Mesenchymal stem cell (in vitro differentiated cells and primary cell): ENCODE measurements around the gene ATP12A. TPM values are rescaled to one million over a fixed set of nuclear protein-coding genes. Genes with fewer than 3 reads are reported as not detected.

Experiments
- DNase-seq: peaks from one replicate; pipeline ENCODE4 v3.0.0-alpha.2; 2013
- H2AFZ ChIP-seq: one replicate; pipeline ENCODE4 v1.6.1; 2013; ENCODE audit warnings: low read depth, mild to moderate bottlenecking, control low read depth, inconsistent platforms, low read length, moderate library complexity
- H2AK5ac ChIP-seq: 2 replicates; pipeline ENCODE4 v1.6.1; 2013; ENCODE audit warnings: low read length, moderate library complexity, mild to moderate bottlenecking, inconsistent platforms; ENCODE audit not compliant: severe bottlenecking
- H2BK120ac ChIP-seq: one replicate; pipeline ENCODE4 v1.6.1; 2013; ENCODE audit warnings: low read depth, mild to moderate bottlenecking, inconsistent platforms, low read length, moderate library complexity
- H2BK12ac ChIP-seq, 2 experiments: one replicate each; pipeline ENCODE4 v1.6.1; 2013; ENCODE audit warnings: inconsistent platforms in 2 of 2, low read length in 2 of 2, mild to moderate bottlenecking in 2 of 2, moderate library complexity in 2 of 2, control low read depth in 1 of 2
- H2BK15ac ChIP-seq: one replicate; pipeline ENCODE4 v1.6.1; 2013; ENCODE audit warnings: mild to moderate bottlenecking, low read depth, inconsistent platforms; ENCODE audit not compliant: poor library complexity, severe bottlenecking
- H2BK5ac ChIP-seq: 2 replicates; pipeline ENCODE4 v1.6.1; 2013; ENCODE audit warnings: low read depth, mild to moderate bottlenecking, low read length, control low read depth, inconsistent platforms; ENCODE audit not compliant: poor library complexity, severe bottlenecking
- H3K14ac ChIP-seq, 2 experiments: one replicate each; pipeline ENCODE4 v1.6.1; 2013; ENCODE audit warnings: inconsistent platforms in 2 of 2, low read length in 2 of 2, control low read depth in 1 of 2, mild to moderate bottlenecking in 1 of 2, moderate library complexity in 1 of 2
- H3K18ac ChIP-seq, 2 experiments: one replicate each; pipeline ENCODE4 v1.6.1; 2013; ENCODE audit warnings: inconsistent platforms in 2 of 2, low read length in 2 of 2, control low read depth in 1 of 2, low read depth in 1 of 2, mild to moderate bottlenecking in 1 of 2
- H3K23ac ChIP-seq, 2 experiments: one replicate each; pipeline ENCODE4 v1.6.1; 2013; ENCODE audit warnings: inconsistent platforms in 2 of 2, low read length in 2 of 2, mild to moderate bottlenecking in 2 of 2, moderate library complexity in 2 of 2, control low read depth in 1 of 2
- H3K27ac ChIP-seq: 2 replicates; pipeline ENCODE4 v1.5.1; 2013; ENCODE audit warnings: mild to moderate bottlenecking, moderate library complexity, low read length, control low read depth, inconsistent platforms; ENCODE audit not compliant: poor library complexity, severe bottlenecking
- H3K27me3 ChIP-seq, 2 experiments: 2 replicates each; pipeline versions ENCODE4 v1.6.1 to v1.7.0; 2013; ENCODE audit warnings: low read length in 2 of 2, mild to moderate bottlenecking in 2 of 2, moderate library complexity in 2 of 2, control low read depth in 1 of 2, inconsistent platforms in 1 of 2; ENCODE audit not compliant: control insufficient read depth in 1 of 2, insufficient read depth in 1 of 2
- H3K36me3 ChIP-seq, 2 experiments: 2 replicates each; pipeline versions ENCODE4 v1.6.1 to v1.7.0; 2013; ENCODE audit warnings: low read length in 2 of 2, control low read depth in 1 of 2, inconsistent platforms in 1 of 2, low read depth in 1 of 2, mild to moderate bottlenecking in 1 of 2; ENCODE audit not compliant: insufficient read depth in 2 of 2, control insufficient read depth in 1 of 2
- H3K4ac ChIP-seq, 2 experiments: one replicate each; pipeline ENCODE4 v1.6.1; 2013; ENCODE audit warnings: inconsistent platforms in 2 of 2, low read length in 2 of 2, mild to moderate bottlenecking in 2 of 2, moderate library complexity in 2 of 2, control low read depth in 1 of 2, low read depth in 1 of 2
- H3K4me1 ChIP-seq: 2 replicates; pipeline ENCODE4 v1.6.1; 2013; ENCODE audit warnings: low read depth, low read length, control low read depth; ENCODE audit not compliant: control insufficient read depth, insufficient read depth
- H3K4me2 ChIP-seq: 2 replicates; pipeline ENCODE4 v1.6.1; 2013; ENCODE audit warnings: low read length, mild to moderate bottlenecking, inconsistent platforms; ENCODE audit not compliant: poor library complexity, severe bottlenecking
- H3K4me3 ChIP-seq, 2 experiments: 2 replicates each; pipeline versions ENCODE4 v1.5.1 to v1.7.0; 2013; ENCODE audit warnings: low read length in 2 of 2, mild to moderate bottlenecking in 2 of 2, control low read depth in 1 of 2, low read depth in 1 of 2; ENCODE audit not compliant: insufficient read depth in 1 of 2
- H3K79me1 ChIP-seq: replicated peaks from 2 replicates; pipeline ENCODE4 v1.6.1; 2013; ENCODE audit warnings: mild to moderate bottlenecking, control low read depth, low read length, inconsistent platforms; ENCODE audit not compliant: poor library complexity, severe bottlenecking
- H3K9ac ChIP-seq: 2 replicates; pipeline ENCODE4 v1.7.0; 2013; ENCODE audit warnings: mild to moderate bottlenecking, low read length, moderate library complexity
- H3K9me3 ChIP-seq: 2 replicates; pipeline ENCODE4 v1.7.0; 2013; ENCODE audit warnings: mild to moderate bottlenecking, low read length; ENCODE audit not compliant: control insufficient read depth
- H4K8ac ChIP-seq: one replicate; pipeline ENCODE4 v1.6.1; 2013; ENCODE audit warnings: inconsistent platforms, mild to moderate bottlenecking, low read length, moderate library complexity
- H4K91ac ChIP-seq: one replicate; pipeline ENCODE4 v1.6.1; 2013; ENCODE audit warnings: mild to moderate bottlenecking, low read length, inconsistent platforms
- WGBS: methylation state at CpG from one replicate; pipeline ENCODE4 v1.1.7; 2013; ENCODE audit warnings: mixed read lengths; 5-methylcytosine and 5-hydroxymethylcytosine counted together
- polyA plus RNA-seq, 2 experiments: library from polyadenylated mRNA; stranded (reverse); fragments of 200-250 nt; gene quantifications; one replicate each; pipeline ENCODE4 v1.2.3, GENCODE V29; 2013

Gene ATP12A
- polyA plus RNA-seq (2013, experiment 1 of 2), result not detected
- polyA plus RNA-seq (2013, experiment 2 of 2), result not detected

DNA sequence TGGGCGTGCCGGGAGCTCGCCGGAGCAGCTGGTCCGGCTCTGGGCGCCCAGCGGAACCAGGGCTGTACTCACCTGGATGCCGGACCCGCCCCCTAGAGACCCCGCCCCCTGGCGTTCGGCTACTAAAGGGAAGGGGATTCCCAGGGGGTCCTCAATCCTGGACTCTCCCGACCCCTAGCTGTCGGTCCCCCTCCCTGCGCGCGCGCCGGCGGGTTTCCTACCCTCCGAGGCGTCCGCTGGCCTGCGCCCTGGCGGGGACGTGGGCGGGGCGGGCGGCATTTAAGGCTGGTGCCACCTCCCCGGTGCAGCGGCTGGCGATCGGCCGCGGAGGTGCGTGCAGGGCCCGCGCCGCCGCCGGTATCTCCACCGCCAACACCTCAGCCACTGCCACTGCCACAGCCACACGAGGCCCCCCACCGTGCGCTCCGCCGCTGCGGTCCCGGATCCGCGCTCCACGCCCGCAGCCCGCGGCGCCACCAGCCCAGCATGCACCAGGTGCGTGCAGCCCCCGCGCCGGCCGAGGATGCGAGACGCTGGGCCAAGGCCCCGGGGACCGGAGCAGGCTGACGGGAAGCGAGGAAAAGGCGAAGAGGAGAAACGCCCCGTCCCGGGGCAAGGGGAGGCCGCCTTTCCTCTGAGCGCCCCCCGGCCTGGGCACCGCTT is at the start of gene ATP12A:
Gene ATP12A (plus strand): TSS at position 151 of the 663 bp plus-strand sequence. CDS start 336 bp downstream, at position 487.
- H3K9ac ChIP-seq, result no peak within 1 kb of the TSS
- no peak within 1 kb of the TSS for H2BK120ac ChIP-seq
- peak within 1 kb of the TSS in 1 of 2 experiments; percentile 81 for H3K14ac ChIP-seq
- no peak within 1 kb of the TSS for H2BK5ac ChIP-seq
- peak within 1 kb of the TSS; percentile 20 for H4K8ac ChIP-seq
- peak within 1 kb of the TSS; percentile 43 to 77 for H3K23ac ChIP-seq
- no peaks in the 10 kb centered on the region for H3K79me1 ChIP-seq
- H3K4me1 ChIP-seq, result peaks cover 18% of the 10 kb centered on the region
- no peaks in the 10 kb centered on the region for H3K36me3 ChIP-seq
- peaks cover 42 to 56% of the 10 kb centered on the region in 2 experiments for H3K27me3 ChIP-seq
- no peak within 1 kb of the TSS for H2AK5ac ChIP-seq
- no peak within 1 kb of the TSS for H3K4ac ChIP-seq
- 1% methylated on average over 55 of the region's 75 CpGs for WGBS
- no peaks in the 10 kb centered on the region for H3K9me3 ChIP-seq
- H2AFZ ChIP-seq, result peak within 1 kb of the TSS; percentile 52
- peak within 1 kb of the TSS; percentile 91 for H3K4me2 ChIP-seq
- H2BK12ac ChIP-seq, result no peak within 1 kb of the TSS
- H2BK15ac ChIP-seq, result no peak within 1 kb of the TSS
- no peak within 1 kb of the TSS for H3K27ac ChIP-seq
- H3K18ac ChIP-seq, result no peak within 1 kb of the TSS
- H4K91ac ChIP-seq, result no peak within 1 kb of the TSS
- no peak for DNase-seq
- peak within 1 kb of the TSS; percentile 49 to 56 for H3K4me3 ChIP-seq

DNA sequence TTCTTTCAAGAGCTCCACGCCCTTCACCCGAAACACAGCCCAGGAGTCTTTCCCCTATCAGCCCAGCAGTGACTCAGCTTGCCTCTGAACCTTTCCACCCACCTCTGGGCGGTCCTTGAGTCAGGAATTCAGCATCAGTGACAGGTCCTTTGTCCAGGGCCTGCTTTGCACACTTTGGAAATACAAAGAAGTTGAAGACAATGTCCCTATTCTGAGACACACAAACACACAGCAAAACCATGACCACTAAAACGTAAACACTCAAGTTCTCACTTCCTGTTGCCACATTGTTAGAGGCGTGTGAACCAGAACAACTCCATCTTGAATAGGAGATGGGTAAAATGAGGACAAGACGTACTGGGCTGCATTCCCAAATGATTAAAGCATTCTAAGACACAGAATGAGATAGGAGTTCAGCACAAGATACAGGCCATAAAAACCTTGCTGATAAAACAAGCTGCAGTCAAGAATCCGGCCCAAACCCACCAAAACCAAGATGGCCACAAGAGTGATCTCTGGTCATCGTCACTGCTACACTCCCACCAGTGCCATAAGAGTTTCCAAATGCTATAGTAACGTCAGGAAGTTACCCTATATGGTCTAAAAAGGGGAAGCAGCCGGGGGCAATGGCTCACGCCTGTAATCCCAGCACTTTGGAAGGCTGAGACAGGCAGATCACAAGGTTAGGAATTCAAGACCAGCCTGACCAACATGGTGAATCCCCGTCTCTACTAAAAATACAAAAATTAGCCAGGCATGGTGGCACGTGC is 49.2 kb upstream of the ATP12A start:
- Histone ChIP-seq H4K8ac (no peak overlapping the region), H2BK15ac (no peak overlapping the region), H4K91ac (no peak overlapping the region), H3K9ac (no peak overlapping the region), H2BK120ac (no peak overlapping the region), H3K4me3 (no peak overlapping the region), H3K27me3 (no peaks in the 10 kb centered on the region), H2AK5ac (no peak overlapping the region), H3K14ac (no peak overlapping the region), H2BK12ac (no peak overlapping the region), H3K9me3 (no peaks in the 10 kb centered on the region), H3K4me1 (no peaks in the 10 kb centered on the region), H3K27ac (no peak overlapping the region), H3K36me3 (no peaks in the 10 kb centered on the region), H3K18ac (no peak overlapping the region), H3K23ac (no peak overlapping the region), H2AFZ (no peak overlapping the region), H2BK5ac (no peak overlapping the region), H3K4ac (no peak overlapping the region), H3K79me1 (no peaks in the 10 kb centered on the region), H3K4me2 (no peak overlapping the region)
- WGBS, result 65% methylated on average over 11 of the region's 13 CpGs
- peak; percentile 92 for DNase-seq

DNA sequence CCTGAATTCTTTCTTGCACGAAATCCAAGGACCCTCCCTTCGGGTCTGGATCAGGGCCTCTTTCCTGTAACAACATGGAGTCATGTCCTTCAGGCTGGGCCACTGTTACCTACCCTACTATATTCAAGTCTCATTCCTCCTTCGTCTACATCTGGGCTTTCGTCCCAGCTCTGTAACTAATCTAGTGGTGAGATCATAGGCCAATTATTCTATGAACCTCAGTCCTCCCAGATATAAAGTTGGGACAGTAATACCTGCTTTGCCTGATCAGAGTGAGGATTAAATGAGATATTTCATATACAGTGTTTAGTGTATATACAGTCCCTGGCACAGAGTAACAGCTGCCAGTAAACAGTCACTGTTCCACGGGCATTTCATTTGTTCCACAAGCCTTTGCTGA is 48.3 kb upstream of the ATP12A start:
- Histone ChIP-seq H3K4me1 (no peaks in the 10 kb centered on the region), H3K27me3 (no peaks in the 10 kb centered on the region), H2BK15ac (no peak overlapping the region), H3K4me3 (no peak overlapping the region), H2BK5ac (no peak overlapping the region), H3K18ac (no peak overlapping the region), H3K23ac (no peak overlapping the region), H2AFZ (no peak overlapping the region), H3K14ac (no peak overlapping the region), H3K36me3 (no peaks in the 10 kb centered on the region), H2AK5ac (no peak overlapping the region), H3K9ac (peak overlapping the region; percentile 1), H3K9me3 (no peaks in the 10 kb centered on the region), H4K91ac (no peak overlapping the region), H2BK120ac (no peak overlapping the region), H2BK12ac (no peak overlapping the region), H3K79me1 (no peaks in the 10 kb centered on the region), H4K8ac (no peak overlapping the region), H3K27ac (no peak overlapping the region), H3K4me2 (no peak overlapping the region), H3K4ac (no peak overlapping the region)
- DNase-seq, result no peak
- 92% methylated on average over 5 of the region's 5 CpGs for WGBS

DNA sequence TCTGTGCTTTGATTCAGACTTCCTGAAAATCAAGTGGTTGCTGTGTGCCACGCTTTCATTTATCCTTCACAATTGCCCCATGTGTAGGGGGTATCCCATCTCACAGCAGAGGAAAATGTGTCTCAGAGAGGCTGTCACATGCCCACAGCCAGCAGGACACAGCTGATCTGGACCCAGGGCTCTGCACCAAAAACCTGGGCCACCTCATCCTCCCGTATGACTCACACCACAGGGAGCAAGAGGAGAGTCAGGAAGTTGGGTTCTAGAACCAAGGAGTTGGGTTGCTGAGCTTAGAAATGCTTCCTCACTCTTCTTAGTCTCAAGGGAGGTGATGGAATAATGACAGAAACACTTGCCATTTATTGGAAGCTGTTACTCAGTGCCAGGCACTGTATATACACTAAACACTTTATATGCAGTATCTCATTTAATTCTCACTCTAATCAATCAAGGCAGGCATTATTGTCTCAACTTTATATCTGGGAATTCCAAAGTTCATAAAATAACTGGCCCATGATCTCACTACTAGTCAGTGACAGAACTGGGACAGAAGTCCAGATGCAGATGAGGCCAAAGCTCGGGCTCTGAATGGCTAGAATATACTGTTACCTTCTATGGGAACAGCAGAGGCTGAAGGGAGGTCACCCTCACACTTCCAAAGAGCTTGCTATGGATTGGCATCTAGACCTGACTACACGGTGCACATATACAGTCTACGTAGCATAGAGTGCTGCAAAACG is 47.7 kb upstream of the ATP12A start:
- Histone ChIP-seq H2AFZ (no peak overlapping the region), H3K23ac (peak overlapping the region in 1 of 2 experiments; percentile 41), H2BK120ac (no peak overlapping the region), H4K91ac (no peak overlapping the region), H3K27ac (no peak overlapping the region), H3K4me1 (no peaks in the 10 kb centered on the region), H3K27me3 (peaks cover 0 to 1% of the 10 kb centered on the region in 2 experiments), H3K14ac (no peak overlapping the region), H2BK12ac (no peak overlapping the region), H3K4me2 (no peak overlapping the region), H2AK5ac (no peak overlapping the region), H3K4me3 (no peak overlapping the region), H2BK15ac (no peak overlapping the region), H4K8ac (no peak overlapping the region), H3K9ac (peak overlapping the region; percentile 1), H3K4ac (no peak overlapping the region), H2BK5ac (no peak overlapping the region), H3K18ac (no peak overlapping the region), H3K79me1 (no peaks in the 10 kb centered on the region), H3K36me3 (no peaks in the 10 kb centered on the region), H3K9me3 (no peaks in the 10 kb centered on the region)
- WGBS, result 86% methylated on average over 5 of the region's 6 CpGs
- DNase-seq, result peak; percentile 25
